ENCODE results near the gene EDARADD. TPM values are rescaled to one million over a fixed set of nuclear protein-coding genes. Genes with fewer than 3 reads are reported as not detected.

EDARADD gene
- total and polyA plus RNA-seq, 2 of the 13 experiments (the other 11 are each of a cell fraction or from before 2014, with no cell fraction given): 0.03 TPM; not detected in 1

DNA sequence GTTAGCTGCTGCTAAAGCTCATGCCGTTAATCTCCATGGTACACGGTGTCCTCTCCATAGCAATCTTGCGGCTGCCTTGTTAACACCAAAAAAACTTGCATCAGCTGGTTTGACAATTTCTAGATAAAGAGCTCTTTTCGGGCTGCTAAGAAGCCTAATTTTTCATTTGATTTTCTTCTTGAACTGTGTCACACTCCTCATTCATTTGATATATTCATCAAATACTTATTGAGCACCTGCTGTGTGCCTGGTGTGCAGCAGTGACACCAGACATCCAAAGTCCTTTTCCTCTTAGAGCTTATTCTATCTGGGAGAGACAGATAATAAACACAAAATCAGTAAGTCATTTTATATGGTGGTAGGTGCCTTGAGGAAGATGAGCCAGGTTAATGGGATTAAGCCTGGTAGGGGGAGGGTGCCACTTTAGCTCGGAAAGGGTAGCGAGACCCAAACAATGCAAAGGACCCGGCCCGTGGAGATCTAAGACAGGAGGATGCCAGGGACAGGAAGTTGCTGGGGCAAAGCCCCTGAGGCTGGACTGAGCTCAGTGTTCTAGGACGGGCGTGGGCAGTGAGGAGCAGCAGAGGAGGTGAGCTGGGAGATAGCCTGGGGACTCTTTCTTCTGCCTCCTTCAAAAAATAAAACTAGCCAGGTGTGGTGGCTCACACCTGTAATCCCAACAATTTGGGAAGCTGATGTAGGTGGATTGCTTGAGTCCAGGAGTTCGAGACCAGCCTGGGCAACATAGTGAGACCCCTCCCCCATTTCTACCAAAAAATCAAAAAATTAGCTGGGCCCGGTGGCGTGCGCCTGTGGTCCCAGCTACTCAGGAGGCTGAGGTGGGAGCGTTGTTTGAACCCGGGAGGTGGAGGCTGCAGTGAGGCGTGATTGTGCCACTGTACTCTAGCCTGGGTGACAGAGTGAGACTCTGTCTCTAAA is 79.0 kb downstream of the EDARADD start:
- no peaks in the 10 kb centered on the region for H3K27me3 ChIP-seq (ENCODE audit: control insufficient read depth in 1 of 2, insufficient read depth in 2 of 2, low read length in 2 of 2)
- CTCF ChIA-PET (ENCODE audit: low intra/inter-chr PET ratio, low total read pairs): no interaction called here
- H3K27ac ChIP-seq (ENCODE audit: extremely low read length, insufficient read depth, low read length): no peak overlapping the region
- H4K20me1 ChIP-seq (ENCODE audit: insufficient read depth, low read length): no peaks in the 10 kb centered on the region
- H3K79me2 ChIP-seq (ENCODE audit: insufficient read depth, low read length): no peaks in the 10 kb centered on the region
- FAIRE-seq: no peak
- H3K9ac ChIP-seq (ENCODE audit: insufficient read depth, low read depth, low read length): no peak overlapping the region
- POLR2A ChIA-PET: no interaction called here
- no peak overlapping the region for H3K4me3 ChIP-seq (replicated peaks in 1 of 3; ENCODE audit: insufficient read depth in 1 of 3, low read depth in 2 of 3, low read length in 3 of 3)
- H3K36me3 ChIP-seq (replicated peaks in 1 of 2; ENCODE audit: control insufficient read depth in 1 of 2, insufficient read depth in 2 of 2, low read length in 2 of 2): no peaks in the 10 kb centered on the region
- in situ Hi-C loops (cut with HindIII; ENCODE audit: extremely low pct_ligation_motif_present, low pct_unique_long_range_greater_than_20kb) (no loop called here), intact Hi-C loops (cut with micrococcal nuclease; ENCODE audit: unreplicated experiment) (no loop called here)
- DNase-seq (ENCODE audit: low spot score): no peak
- BruUV-seq (replicated peaks): no TSS peak
- WGBS (ENCODE audit: low lambda C conversion rate): 72% methylated on average over 17 of the region's 17 CpGs
- no peaks in the 10 kb centered on the region for H3K9me3 ChIP-seq (ENCODE audit: low read length)
- H2AFZ ChIP-seq (ENCODE audit: low read length): no peak overlapping the region
- H3K4me1 ChIP-seq (ENCODE audit: insufficient read depth, low read length): no peaks in the 10 kb centered on the region
- no peak for ATAC-seq
- no peak overlapping the region for H3K4me2 ChIP-seq (ENCODE audit: low read depth, low read length)
- no peak for TF ChIP-seq ZNF451 (CRISPR knock-in tag; IDR thresholded peaks at IDR 0.05)
- TF ChIP-seq NCOA1 (CRISPR knock-in tag; IDR thresholded peaks at IDR 0.05): no peak
- TF ChIP-seq STAT6 (CRISPR knock-in tag; IDR thresholded peaks at IDR 0.05; ENCODE audit: borderline replicate concordance): no peak
- TF ChIP-seq ZNF709 (CRISPR knock-in tag; IDR thresholded peaks at IDR 0.05): no peak
- no peak for TF ChIP-seq ZNF547 (CRISPR knock-in tag; IDR thresholded peaks at IDR 0.05)
- no peak for TF ChIP-seq PHF5A (CRISPR knock-in tag; IDR thresholded peaks at IDR 0.05; ENCODE audit: low read depth, unreplicated experiment)
- TF ChIP-seq, protein P1, sequence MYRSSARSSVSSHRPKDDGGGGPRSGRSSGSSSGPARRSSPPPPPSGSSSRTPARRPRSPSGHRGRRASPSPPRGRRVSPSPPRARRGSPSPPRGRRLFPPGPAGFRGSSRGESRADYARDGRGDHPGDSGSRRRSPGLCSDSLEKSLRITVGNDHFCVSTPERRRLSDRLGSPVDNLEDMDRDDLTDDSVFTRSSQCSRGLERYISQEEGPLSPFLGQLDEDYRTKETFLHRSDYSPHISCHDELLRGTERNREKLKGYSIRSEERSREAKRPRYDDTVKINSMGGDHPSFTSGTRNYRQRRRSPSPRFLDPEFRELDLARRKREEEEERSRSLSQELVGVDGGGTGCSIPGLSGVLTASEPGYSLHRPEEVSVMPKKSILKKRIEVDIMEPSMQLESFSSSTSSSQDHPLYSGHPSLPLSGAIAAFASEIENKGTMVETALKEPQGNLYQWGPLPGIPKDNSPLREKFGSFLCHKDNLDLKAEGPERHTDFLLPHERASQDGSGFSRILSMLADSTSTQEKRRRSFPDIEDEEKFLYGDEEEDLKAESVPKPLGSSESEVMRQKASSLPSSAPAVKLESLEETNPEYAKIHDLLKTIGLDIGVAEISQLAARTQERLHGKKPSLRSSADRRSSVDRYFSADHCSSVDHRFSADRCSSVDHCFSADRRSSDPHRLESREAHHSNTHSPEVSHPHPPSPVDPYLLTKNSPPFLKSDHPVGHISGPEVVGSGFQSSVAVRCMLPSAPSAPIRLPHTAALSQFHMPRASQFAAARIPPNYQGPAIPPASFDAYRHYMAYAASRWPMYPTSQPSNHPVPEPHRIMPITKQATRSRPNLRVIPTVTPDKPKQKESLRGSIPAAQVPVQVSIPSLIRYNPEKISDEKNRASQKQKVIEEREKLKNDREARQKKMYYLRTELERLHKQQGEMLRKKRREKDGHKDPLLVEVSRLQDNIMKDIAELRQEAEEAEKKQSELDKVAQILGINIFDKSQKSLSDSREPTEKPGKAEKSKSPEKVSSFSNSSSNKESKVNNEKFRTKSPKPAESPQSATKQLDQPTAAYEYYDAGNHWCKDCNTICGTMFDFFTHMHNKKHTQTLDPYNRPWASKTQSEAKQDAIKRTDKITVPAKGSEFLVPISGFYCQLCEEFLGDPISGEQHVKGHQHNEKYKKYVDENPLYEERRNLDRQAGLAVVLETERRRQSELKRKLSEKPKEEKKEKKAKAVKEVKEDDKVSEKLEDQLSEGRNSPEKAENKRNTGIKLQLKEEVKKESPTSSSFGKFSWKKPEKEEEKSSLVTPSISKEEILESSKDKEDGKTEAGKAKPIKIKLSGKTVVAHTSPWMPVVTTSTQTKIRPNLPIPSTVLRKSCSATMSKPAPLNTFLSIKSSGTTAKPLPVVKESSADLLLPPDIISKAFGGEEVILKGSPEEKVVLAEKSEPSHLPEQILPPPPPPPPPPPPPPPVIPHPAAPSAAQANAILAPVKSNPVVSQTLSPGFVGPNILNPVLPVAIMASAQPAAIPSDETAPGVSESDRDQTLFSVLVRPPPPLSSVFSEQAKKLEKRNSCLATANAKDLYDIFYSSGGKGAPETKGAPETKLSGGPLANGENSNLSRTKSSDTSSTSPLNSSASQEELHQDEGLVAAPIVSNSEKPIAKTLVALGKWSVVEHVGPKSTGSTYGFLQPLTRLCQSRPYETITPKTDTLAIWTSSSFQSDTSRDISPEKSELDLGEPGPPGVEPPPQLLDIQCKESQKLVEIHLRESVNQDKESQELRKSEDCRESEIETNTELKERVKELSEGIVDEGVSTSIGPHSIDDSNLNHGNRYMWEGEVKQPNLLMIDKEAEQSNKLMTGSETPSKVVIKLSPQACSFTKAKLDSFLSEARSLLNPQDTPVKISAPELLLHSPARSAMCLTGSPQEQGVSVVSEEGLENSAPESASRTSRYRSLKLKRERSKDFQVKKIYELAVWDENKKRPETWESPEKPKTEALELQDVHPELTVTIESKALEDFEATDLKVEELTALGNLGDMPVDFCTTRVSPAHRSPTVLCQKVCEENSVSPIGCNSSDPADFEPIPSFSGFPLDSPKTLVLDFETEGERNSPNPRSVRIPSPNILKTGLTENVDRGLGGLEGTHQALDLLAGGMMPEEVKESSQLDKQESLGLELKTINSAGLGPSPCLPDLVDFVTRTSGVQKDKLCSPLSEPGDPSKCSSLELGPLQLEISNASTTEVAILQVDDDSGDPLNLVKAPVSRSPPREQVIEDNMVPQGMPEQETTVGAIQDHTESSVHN (CRISPR knock-in tag; IDR thresholded peaks at IDR 0.05): no peak
- TF ChIP-seq TOE1 (CRISPR knock-in tag; IDR thresholded peaks at IDR 0.05): no peak
- TF ChIP-seq FOSL2 (CRISPR knock-in tag; IDR thresholded peaks at IDR 0.05): no peak
- TF ChIP-seq RFXAP (CRISPR knock-in tag; IDR thresholded peaks at IDR 0.05; ENCODE audit: borderline replicate concordance): no peak
- TF ChIP-seq SRF (IDR thresholded peaks at IDR 0.05; ENCODE audit: low read depth, low read length): no peak
- TF ChIP-seq, protein P2, sequence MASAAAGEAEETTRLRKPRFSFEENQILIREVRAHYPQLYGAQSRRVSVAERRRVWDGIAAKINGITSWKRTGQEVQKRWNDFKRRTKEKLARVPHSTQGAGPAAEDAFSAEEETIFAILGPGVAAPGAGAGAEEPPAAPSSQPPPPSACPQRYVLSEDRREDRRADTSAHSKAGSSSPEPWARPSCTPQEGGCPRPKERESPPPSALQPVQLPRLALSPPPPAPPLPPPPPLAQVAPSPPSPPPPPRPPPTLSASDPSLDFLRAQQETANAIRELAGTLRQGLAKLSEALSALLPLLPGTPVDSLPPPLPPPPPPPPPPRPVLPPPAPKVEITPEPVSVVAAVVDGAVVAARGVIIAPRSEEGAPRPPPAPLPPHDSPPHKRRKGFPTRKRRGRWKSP (CRISPR knock-in tag; IDR thresholded peaks at IDR 0.05): no peak

Data from HepG2 (cell line).